ENCODE data around the gene ERCC6L2.

ERCC6L2 gene

GRCh38 chr9:95875305-95876137 lies at the start of gene ERCC6L2:
Gene ERCC6L2, plus strand, starts transcription at chr9:95875691. Its CDS starts 348 bp downstream, at chr9:95876039.
- DNase-seq (ENCODE audit: insufficient read length, low spot score) (peak; percentile 65), FAIRE-seq (peak; percentile 90)

- DNase-seq (ENCODE audit: insufficient read length, low spot score), result no peak
- no peak for FAIRE-seq
These were observed 49.2 kb upstream of the ERCC6L2 start for GRCh38 chr9:95826183-95826838.

- DNase-seq (ENCODE audit: insufficient read length, low spot score) (no peak), FAIRE-seq (no peak)
These were observed 44.7 kb upstream of the ERCC6L2 start for GRCh38 chr9:95830768-95831167.

GRCh38 chr9:95831810-95832209 lies 43.7 kb upstream of the ERCC6L2 start:
- FAIRE-seq, result no peak
- DNase-seq (ENCODE audit: insufficient read length, low spot score), result no peak

GRCh38 chr9:95833546-95834178 lies 41.8 kb upstream of the ERCC6L2 start:
- DNase-seq (ENCODE audit: insufficient read length, low spot score) (no peak), FAIRE-seq (no peak)

- no peak for FAIRE-seq
- no peak for DNase-seq (ENCODE audit: insufficient read length, low spot score)
These were observed 41.1 kb upstream of the ERCC6L2 start for GRCh38 chr9:95834281-95834907.

GRCh38 chr9:95835393-95835792 lies 40.1 kb upstream of the ERCC6L2 start:
- no peak for DNase-seq (ENCODE audit: insufficient read length, low spot score)
- FAIRE-seq, result no peak

GRCh38 chr9:95836072-95836471 lies 39.4 kb upstream of the ERCC6L2 start:
- FAIRE-seq, result no peak
- DNase-seq (ENCODE audit: insufficient read length, low spot score), result no peak

GRCh38 chr9:95839012-95839411 lies 36.5 kb upstream of the ERCC6L2 start:
- FAIRE-seq, result no peak
- DNase-seq (ENCODE audit: insufficient read length, low spot score), result no peak

- DNase-seq (ENCODE audit: insufficient read length, low spot score) (no peak), FAIRE-seq (no peak)
These were observed 35.4 kb upstream of the ERCC6L2 start for GRCh38 chr9:95840074-95840473.

GRCh38 chr9:95841377-95841776 lies 34.1 kb upstream of the ERCC6L2 start:
- FAIRE-seq, result no peak

GRCh38 chr9:95845751-95846150 lies 29.7 kb upstream of the ERCC6L2 start:
- FAIRE-seq (peak; percentile 47), DNase-seq (ENCODE audit: insufficient read length, low spot score) (no peak)

More at GRCh38 chr9:95841377-95841776, 34.1 kb upstream of the ERCC6L2 start:
- DNase-seq (ENCODE audit: insufficient read length, low spot score), result no peak

- no peak for FAIRE-seq
These were observed 26.7 kb upstream of the ERCC6L2 start for GRCh38 chr9:95848764-95849163.

GRCh38 chr9:95852059-95853032 lies 23.1 kb upstream of the ERCC6L2 start:
- DNase-seq (ENCODE audit: insufficient read length, low spot score) (peak; percentile 28), FAIRE-seq (peak; percentile 95)

More at GRCh38 chr9:95848764-95849163, 26.7 kb upstream of the ERCC6L2 start:
- no peak for DNase-seq (ENCODE audit: insufficient read length, low spot score)

- DNase-seq (ENCODE audit: insufficient read length, low spot score) (no peak), FAIRE-seq (peak; percentile 14)
These were observed 21.0 kb upstream of the ERCC6L2 start for GRCh38 chr9:95854386-95855020.

GRCh38 chr9:95855961-95856360 lies 19.5 kb upstream of the ERCC6L2 start:
- peak; percentile 39 for FAIRE-seq
- DNase-seq (ENCODE audit: insufficient read length, low spot score), result no peak

GRCh38 chr9:95857124-95857523 lies 18.4 kb upstream of the ERCC6L2 start:
- FAIRE-seq (no peak), DNase-seq (ENCODE audit: insufficient read length, low spot score) (no peak)

GRCh38 chr9:95857896-95858295 lies 17.6 kb upstream of the ERCC6L2 start:
- FAIRE-seq, result peak; percentile 85
- DNase-seq (ENCODE audit: insufficient read length, low spot score), result no peak

GRCh38 chr9:95862343-95862742 lies 13.1 kb upstream of the ERCC6L2 start:
- FAIRE-seq, result no peak
- no peak for DNase-seq (ENCODE audit: insufficient read length, low spot score)

All from GM19239 (cell line).